H1 (cell line): ENCODE data around the gene NMUR1. TPM values are rescaled to one million over a fixed set of nuclear protein-coding genes. Genes with fewer than 3 reads are reported as not detected.
A peak's percentile ranks its signal among the peaks of the same experiment; 100 is the strongest.
"Not testable (repeated sequence)": the region's sequence is repeated elsewhere in the genome, so short reads cannot be mapped to it uniquely, and the experiment has no call there.

Experiments
- CTCF ChIA-PET: fragments of 300-600 bp; sonication (Branson Sonifier 250); formaldehyde crosslinking; loops from one replicate; lab custom pipeline; 2021; ENCODE audit not compliant: partially characterized antibody; lab: Charles Lee
- POLR2A ChIA-PET: fragments of 300-600 bp; sonication (Branson Sonifier 250); formaldehyde crosslinking; loops from one replicate; lab custom pipeline; 2021; ENCODE audit warnings: inconsistent platforms; ENCODE audit not compliant: partially characterized antibody; lab: Charles Lee
- DNase-seq, 2 experiments: peaks; one replicate each; pipeline versions ENCODE4 v3.0.0 to v3.0.0-alpha.2; 2010 to 2022; ENCODE audit warnings: low spot score in 2 of 2, low read depth in 1 of 2, mixed read lengths in 1 of 2
- FAIRE-seq: peaks from 2 replicates; lab custom pipeline; 2011; peaks lifted over from hg19 to GRCh38; lab: Jason Lieb, UNC
- H2AFZ ChIP-seq: 2 replicates; pipeline ENCODE4 v1.8.1; 2012; ENCODE audit warnings: low read length, inconsistent platforms
- H2AK5ac ChIP-seq: 2 replicates; pipeline ENCODE4 v1.6.1; 2013; ENCODE audit warnings: low read depth, low read length
- H2BK120ac ChIP-seq: replicated peaks from 2 replicates; pipeline ENCODE3; 2013; ENCODE audit warnings: low read depth, low read length, inconsistent platforms
- H2BK12ac ChIP-seq: 2 replicates; pipeline ENCODE4 v1.6.1; 2013; ENCODE audit warnings: low read depth, low read length
- H2BK15ac ChIP-seq: 2 replicates; pipeline ENCODE4 v1.6.1; 2013; ENCODE audit warnings: low read length
- H2BK20ac ChIP-seq: 2 replicates; pipeline ENCODE4 v1.6.1; 2013; ENCODE audit warnings: low read length
- H2BK5ac ChIP-seq: 2 replicates; pipeline ENCODE4 v1.6.1; 2013; ENCODE audit warnings: low read depth, low read length
- H3K14ac ChIP-seq: 2 replicates; pipeline ENCODE4 v1.6.1; 2013; ENCODE audit warnings: inconsistent platforms; ENCODE audit not compliant: insufficient read length
- H3K18ac ChIP-seq: 2 replicates; pipeline ENCODE4 v1.6.1; 2013; ENCODE audit warnings: low read length; ENCODE audit errors: extremely low read depth
- H3K23ac ChIP-seq: 2 replicates; pipeline ENCODE4 v1.6.1; 2013; ENCODE audit warnings: inconsistent platforms; ENCODE audit not compliant: insufficient read length
- H3K23me2 ChIP-seq: 2 replicates; pipeline ENCODE4 v1.6.1; 2013; ENCODE audit warnings: low read depth, low read length
- H3K27ac ChIP-seq: 2 replicates; pipeline ENCODE4 v1.6.1; 2011; ENCODE audit warnings: low read depth, low read length, inconsistent platforms
- H3K27me3 ChIP-seq, 4 experiments: replicated peaks in 1 of 4; 1 replicate in 1 of 4; 2 replicates in 3 of 4; pipeline versions ENCODE4 v1.6.1 to v1.8.1; 2011 to 2013; ENCODE audit warnings: low read length in 3 of 4, mild to moderate bottlenecking in 3 of 4, inconsistent platforms in 2 of 4, mixed read lengths in 2 of 4, moderate library complexity in 1 of 4; ENCODE audit not compliant: control insufficient read depth in 3 of 4, insufficient read depth in 3 of 4; ENCODE audit errors: extremely low read depth in 1 of 4
- H3K36me3 ChIP-seq, 4 experiments: 2 replicates each; pipeline versions ENCODE4 v1.6.1 to v1.8.1; 2011 to 2013; ENCODE audit warnings: mild to moderate bottlenecking in 4 of 4, low read length in 3 of 4, moderate library complexity in 2 of 4, control low read depth in 1 of 4, inconsistent platforms in 1 of 4; ENCODE audit not compliant: insufficient read depth in 4 of 4, control insufficient read depth in 2 of 4
- H3K4ac ChIP-seq: replicated peaks from 2 replicates; pipeline ENCODE3; 2013; ENCODE audit warnings: low read length, low read depth, mixed read lengths, inconsistent platforms; ENCODE audit not compliant: insufficient read length
- H3K4me1 ChIP-seq, 4 experiments: replicated peaks in 1 of 4; 1 replicate in 1 of 4; 2 replicates in 3 of 4; pipeline versions ENCODE4 v1.6.1 to v1.8.1; 2011 to 2013; ENCODE audit warnings: low read length in 3 of 4, inconsistent platforms in 2 of 4, mixed read lengths in 1 of 4; ENCODE audit not compliant: insufficient read depth in 4 of 4, control insufficient read depth in 3 of 4
- H3K4me2 ChIP-seq, 2 experiments: 2 replicates each; pipeline versions ENCODE4 v1.6.1 to v1.8.1; 2011 to 2013; ENCODE audit warnings: low read depth in 2 of 2, low read length in 2 of 2, control low read depth in 1 of 2, inconsistent platforms in 1 of 2, mild to moderate bottlenecking in 1 of 2; ENCODE audit not compliant: insufficient read depth in 1 of 2
- H3K4me3 ChIP-seq, 4 experiments: fragments of 200-600, 300-600 bp in 1 of 4; sonication (generic), shearing (Covaris generic), sonication (Bioruptor Twin) in 1 of 4; 2 replicates each; pipeline versions ENCODE4 v1.5.1 to v1.8.1; 2011 to 2016; ENCODE audit warnings: low read length in 4 of 4, low read depth in 3 of 4, control low read depth in 2 of 4, inconsistent platforms in 2 of 4, mild to moderate bottlenecking in 2 of 4, mixed read lengths in 1 of 4, moderate library complexity in 1 of 4; ENCODE audit not compliant: insufficient read depth in 2 of 4; ENCODE audit errors: extremely low read depth in 1 of 4
- H3K56ac ChIP-seq: replicated peaks from 2 replicates; pipeline ENCODE3; 2013; ENCODE audit warnings: low read depth, mild to moderate bottlenecking, mixed read lengths, low read length, inconsistent platforms; ENCODE audit not compliant: insufficient read length
- H3K79me1 ChIP-seq: 2 replicates; pipeline ENCODE4 v1.6.1; 2013; ENCODE audit warnings: low read depth, low read length, control low read depth
- H3K79me2 ChIP-seq, 2 experiments: 2 replicates each; pipeline versions ENCODE4 v1.6.1 to v1.8.1; 2012 to 2013; ENCODE audit warnings: low read length in 2 of 2, mild to moderate bottlenecking in 2 of 2, inconsistent platforms in 1 of 2; ENCODE audit not compliant: insufficient read depth in 2 of 2, control insufficient read depth in 1 of 2
- H3K9ac ChIP-seq, 4 experiments: replicated peaks in 1 of 4; 1 replicate in 1 of 4; 2 replicates in 3 of 4; pipeline versions ENCODE4 v1.6.1 to v1.8.1; 2011 to 2013; ENCODE audit warnings: low read depth in 3 of 4, low read length in 3 of 4, control low read depth in 2 of 4, mild to moderate bottlenecking in 2 of 4, moderate library complexity in 2 of 4, inconsistent platforms in 1 of 4; ENCODE audit errors: extremely low read depth in 1 of 4
- H3K9me3 ChIP-seq, 2 experiments: 2 replicates each; pipeline versions ENCODE4 v1.6.1 to v1.8.1; 2012 to 2013; ENCODE audit warnings: mild to moderate bottlenecking in 2 of 2, moderate library complexity in 2 of 2, control low read depth in 1 of 2, inconsistent platforms in 1 of 2, low read depth in 1 of 2, low read length in 1 of 2, mixed read lengths in 1 of 2; ENCODE audit not compliant: insufficient read depth in 2 of 2
- H4K20me1 ChIP-seq, 2 experiments: replicated peaks in 1 of 2; 2 replicates each; pipeline versions ENCODE3 to v1.8.1; 2011 to 2013; ENCODE audit warnings: inconsistent platforms in 2 of 2, low read length in 2 of 2, mild to moderate bottlenecking in 1 of 2; ENCODE audit not compliant: insufficient read depth in 2 of 2, control insufficient read depth in 1 of 2
- H4K5ac ChIP-seq: 2 replicates; pipeline ENCODE4 v1.6.1; 2013; ENCODE audit warnings: low read length, low read depth, mixed read lengths, inconsistent platforms; ENCODE audit not compliant: insufficient read length
- H4K8ac ChIP-seq: 2 replicates; pipeline ENCODE4 v1.8.0; 2013; ENCODE audit warnings: mild to moderate bottlenecking, moderate library complexity, low read length, inconsistent platforms; ENCODE audit not compliant: insufficient read depth; ENCODE audit errors: extremely low read depth
- H4K91ac ChIP-seq: replicated peaks from 2 replicates; pipeline ENCODE3; 2013; ENCODE audit warnings: low read length, mixed read lengths, inconsistent platforms; ENCODE audit not compliant: insufficient read length
- WGBS, 2 experiments: shearing (Covaris generic) in 1 of 2; methylation state at CpG; one replicate each; pipeline versions ENCODE4 v1.1.6 to v1.1.7; 2013 to 2015; ENCODE audit warnings: low lambda C conversion rate in 2 of 2, mixed read lengths in 2 of 2, inconsistent platforms in 1 of 2, low coverage in 1 of 2, missing lambda C conversion rate in 1 of 2; ENCODE audit not compliant: insufficient replicate concordance in 2 of 2, insufficient coverage in 1 of 2, insufficient read length in 1 of 2; ENCODE audit errors: extremely low coverage in 1 of 2, missing lambda C conversion rate in 1 of 2; 5-methylcytosine and 5-hydroxymethylcytosine counted together
- polyA plus RNA-seq, 7 experiments: library from polyadenylated mRNA; depleted of rRNA in 3 of 7; stranded (reverse) in 5 of 7; unstranded in 2 of 7; fragments of >200 nt in 5 of 7; fragments of 200-250 nt in 2 of 7; gene quantifications; 1 replicate in 5 of 7; 2 replicates in 1 of 7; 4 replicates in 1 of 7; pipeline versions ENCODE4 v1.2.1 to v1.2.3, GENCODE V29; 2011 to 2013; ENCODE audit warnings: missing spikeins in 2 of 7, mixed read lengths in 2 of 7
- total RNA-seq: library from RNA; stranded (reverse); fragmentation: NEBNext Ultra II Directional; extraction: Animal tissue kit (Norgen Biotek cat#: 25700); gene quantifications from 2 replicates; pipeline ENCODE4 v1.2.1, GENCODE V29; 2021

Gene NMUR1
- total and polyA plus RNA-seq, 2 of the 8 experiments (the other 6 are each of a cell fraction or from before 2014, with no cell fraction given): 0.56 to 1.5 TPM

GRCh38 chr2:231570915-231571314, 40.7 kb upstream of the NMUR1 start:
- POLR2A ChIA-PET: interaction anchor here (0.8 to 1.5 kb wide), 6 partner anchors 10 to 107 kb away, joined by 3 to 4 read pairs (median 3); no protein-coding TSS in a partner anchor
- H3K23me2 ChIP-seq, H3K79me2 ChIP-seq, FAIRE-seq, H3K56ac ChIP-seq, H3K18ac ChIP-seq, H4K20me1 ChIP-seq, H3K4me2 ChIP-seq, H4K8ac ChIP-seq, H4K91ac ChIP-seq, H3K4me3 ChIP-seq, DNase-seq, H2BK120ac ChIP-seq, H3K79me1 ChIP-seq, H4K5ac ChIP-seq, H3K27ac ChIP-seq, H3K36me3 ChIP-seq, H3K4ac ChIP-seq, H3K14ac ChIP-seq, H2AK5ac ChIP-seq, H2AFZ ChIP-seq, H3K23ac ChIP-seq, H2BK15ac ChIP-seq, H3K9ac ChIP-seq, H3K27me3 ChIP-seq: not testable (repeated sequence)
- Histone ChIP-seq H2BK20ac (peak overlapping the region; percentile 72; the same call in 1 of the 2 replicates), H3K4me1 (peaks cover 3 to 37% (median 21%) of the 10 kb centered on the region in 4 experiments), H2BK12ac (0 out of 2 replicates have a peak overlapping the region, but pooled peaks have one; percentile 2), H2BK5ac (0 out of 2 replicates have a peak overlapping the region, but pooled peaks have one; percentile 27), H3K9me3 (peaks cover 3 to 11% of the 10 kb centered on the region in 2 experiments; a peak in 2 of 4 replicates)
- CTCF ChIA-PET: interaction anchor here (15.8 to 16.1 kb wide), 2 partner anchors 22 to 39 kb away, joined by 182 to 368 read pairs; partner anchors contain the start of gene TEX44
- WGBS, 2 experiments: 84% methylated on average over 5 of the region's 5 CpGs; no CpG with 5 or more reads in 1 of the 2 experiments
